HG03558 (cell line): ENCODE data around the gene GMFB.
"Not testable (repeated sequence)": the region's sequence is repeated elsewhere in the genome, so short reads cannot be mapped to it uniquely, and the experiment has no call there.

Experiments
- ATAC-seq: cut with Tn5 transposase; IDR thresholded peaks from one replicate; pipeline ENCODE4 v1.9.1; 2021; ENCODE audit warnings: moderate number of reproducible peaks; ENCODE audit not compliant: unreplicated experiment; ENCODE audit errors: extremely low read depth

GMFB gene

DNA sequence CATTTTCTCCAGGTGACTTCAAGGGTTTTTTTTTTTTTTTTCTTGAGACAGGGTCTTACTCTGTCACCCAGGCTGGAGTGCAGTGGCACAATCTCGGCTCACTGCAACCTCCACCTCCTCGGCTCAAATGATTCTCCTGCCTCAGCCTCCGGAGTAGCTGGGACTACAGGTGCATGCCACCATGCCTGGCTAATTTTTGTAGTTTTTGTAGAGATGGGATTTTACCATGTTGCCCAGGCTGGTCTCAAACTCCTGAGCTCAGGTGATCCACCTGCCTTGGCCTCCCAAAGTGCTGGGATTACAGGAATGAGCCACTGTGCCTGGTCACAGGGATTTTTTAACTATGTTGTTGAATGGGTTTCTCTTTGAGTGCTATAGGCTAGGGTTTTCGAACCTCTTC is 50.8 kb downstream of the GMFB start:
- not testable (repeated sequence) for ATAC-seq

DNA sequence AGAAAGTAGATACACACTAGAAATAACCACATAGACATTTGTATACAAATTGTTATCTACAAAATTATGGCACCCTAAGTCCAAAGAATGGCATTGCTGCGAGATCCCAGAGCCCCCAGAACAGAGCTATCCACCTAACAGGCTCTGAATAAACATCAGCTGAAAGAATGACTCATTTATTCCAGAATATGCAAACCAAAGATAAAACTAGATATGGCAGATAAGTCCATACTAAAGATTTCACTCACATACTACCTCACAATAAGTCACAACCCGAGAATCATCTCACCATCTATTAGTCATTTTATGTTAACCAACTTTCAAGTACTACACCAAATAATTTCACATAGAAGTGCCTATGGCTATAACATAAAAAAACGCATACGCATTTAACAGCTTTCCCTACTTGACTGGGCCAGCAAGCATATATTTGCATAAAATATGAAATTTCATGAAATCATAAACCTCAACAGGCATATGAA is 53.2 kb downstream of the GMFB start:
- peak; percentile 46 for ATAC-seq

DNA sequence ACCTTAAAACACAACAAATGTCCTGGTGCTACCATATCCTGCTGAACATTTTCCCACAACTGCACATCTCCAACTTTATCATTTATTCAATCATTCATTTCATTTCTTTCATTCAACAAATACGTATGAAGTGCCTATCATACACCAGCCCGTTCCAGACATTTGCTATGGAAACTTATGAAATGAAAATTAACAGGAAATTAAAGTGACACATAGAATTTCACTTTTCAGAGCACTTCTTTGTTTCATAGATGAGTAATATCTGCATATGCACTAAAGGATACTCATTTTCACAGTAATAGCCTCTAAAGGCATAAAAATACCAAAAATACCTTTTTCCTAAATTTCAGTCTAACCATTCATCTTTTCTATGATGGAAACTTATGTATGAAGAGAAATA is 60.3 kb downstream of the GMFB start:
- no peak for ATAC-seq

DNA sequence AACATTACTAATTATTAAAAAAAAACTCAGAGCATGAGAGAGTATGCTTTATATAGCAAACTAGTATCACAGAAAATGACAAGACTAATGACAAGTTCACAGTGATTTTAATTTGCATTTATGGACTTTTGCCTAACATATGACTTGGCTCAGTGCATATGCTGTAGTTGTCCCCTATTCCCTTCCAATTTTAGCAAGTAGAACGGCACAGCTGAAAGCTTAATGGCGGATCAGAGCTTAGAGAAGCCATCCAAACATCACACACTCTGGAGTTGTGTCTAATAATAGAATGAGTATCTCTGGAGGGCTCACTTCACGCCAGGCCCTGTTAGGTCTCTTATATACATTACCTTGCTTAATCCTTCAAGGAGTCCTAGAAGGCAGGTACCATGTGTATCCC is 60.9 kb downstream of the GMFB start:
- ATAC-seq: no peak

DNA sequence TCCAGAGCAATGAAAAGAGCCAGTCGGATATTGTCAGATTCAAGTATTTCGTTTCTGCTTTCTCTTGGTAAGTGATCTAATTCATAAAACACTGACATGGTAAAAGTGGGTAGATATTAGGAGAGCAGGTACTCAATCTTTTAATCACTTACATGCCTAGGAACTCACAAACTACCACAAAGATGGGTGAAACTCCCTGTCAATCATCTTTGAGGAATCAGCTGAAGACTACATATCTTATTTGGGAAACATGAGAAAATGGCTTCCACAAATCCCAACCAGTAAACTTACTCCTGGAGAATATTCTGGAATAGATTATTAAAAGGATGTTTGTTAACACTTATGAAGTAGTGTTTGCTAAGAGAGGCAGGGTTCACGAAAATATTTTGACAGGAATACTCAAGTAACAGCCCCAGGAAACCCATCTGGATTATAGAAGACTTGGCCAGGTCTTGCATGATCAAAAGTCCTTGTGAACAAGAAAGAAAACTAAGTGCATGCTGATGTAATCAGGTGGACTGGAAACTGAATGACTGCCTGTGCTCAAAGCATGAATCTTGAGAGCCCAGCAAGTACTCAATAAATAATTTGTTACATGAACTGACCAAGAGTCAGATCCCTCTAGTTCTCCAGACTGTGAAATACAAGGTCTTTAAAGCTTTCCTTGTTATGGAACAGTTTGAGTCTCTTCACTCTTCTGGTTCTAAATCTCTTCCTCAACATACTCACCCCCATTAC is 63.1 kb downstream of the GMFB start:
- ATAC-seq: no peak

DNA sequence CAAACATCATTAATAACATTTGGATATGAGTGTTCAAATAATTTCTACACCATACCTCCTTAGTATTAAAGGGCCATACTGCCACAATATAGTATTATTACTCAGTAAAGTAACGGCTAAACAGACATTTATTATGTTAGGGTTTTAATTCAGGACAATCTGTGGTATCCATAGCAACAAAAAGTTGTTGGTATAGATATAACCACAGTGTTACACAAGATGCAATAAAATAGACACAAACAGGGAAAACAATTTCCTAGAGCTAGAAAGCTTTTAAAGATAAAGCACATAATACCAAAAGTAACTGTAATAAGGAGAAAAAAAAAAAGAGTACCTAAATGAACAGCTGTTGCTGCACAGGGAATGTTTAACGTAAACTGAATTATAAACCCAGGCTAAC is 63.7 kb downstream of the GMFB start:
- ATAC-seq: no peak
